Retina (tissue), 1 donor: ENCODE data around the gene LBX2.

Experiments
- DNase-seq: peaks from one replicate; pipeline ENCODE4 v3.0.0-alpha.2; 2016

The LBX2 gene

DNA sequence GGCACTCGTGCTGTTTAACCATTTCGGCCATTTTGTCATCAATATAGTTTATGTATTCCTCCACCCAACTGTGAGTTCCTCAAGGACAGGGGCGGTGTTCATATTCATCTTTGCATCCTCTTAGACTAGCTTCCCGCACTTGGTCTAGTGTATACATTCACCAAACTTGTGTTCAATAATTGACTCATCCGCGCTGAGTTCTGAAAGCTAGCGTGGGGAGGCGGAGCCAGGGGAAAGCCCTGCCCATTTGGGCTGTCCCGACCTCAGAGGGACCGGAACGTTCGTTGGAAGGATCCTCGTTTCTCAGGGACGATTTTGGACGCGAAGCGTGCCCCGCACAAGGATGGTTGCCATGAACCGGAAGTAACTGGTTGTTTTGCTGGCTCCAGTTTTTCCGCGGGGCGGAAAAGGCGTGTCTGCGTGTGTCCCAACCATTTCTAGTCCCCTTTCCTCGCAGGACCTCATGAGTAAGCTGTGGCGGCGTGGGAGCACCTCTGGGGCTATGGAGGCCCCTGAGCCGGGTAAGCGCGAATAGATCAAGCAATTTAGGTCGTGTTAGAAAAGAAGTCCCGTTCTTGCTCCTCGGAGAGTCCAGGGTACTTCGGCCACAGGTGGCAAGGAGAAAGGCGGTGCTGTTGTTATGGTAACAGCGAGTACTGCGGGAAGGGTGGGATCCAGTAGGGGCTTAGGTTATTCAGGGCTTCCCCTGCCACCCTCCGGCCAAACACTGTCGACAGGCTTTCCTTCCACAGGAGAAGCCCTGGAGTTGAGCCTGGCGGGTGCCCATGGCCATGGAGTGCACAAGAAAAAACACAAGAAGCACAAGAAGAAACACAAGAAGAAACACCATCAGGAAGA, 44.5 kb downstream of the LBX2 start, which contains the start of gene INO80B:
TSS of gene INO80B (plus strand) at position 434 of the 858 bp plus-strand sequence. CDS start at position 464, 30 bp downstream.
- peak; percentile 99 for DNase-seq

DNA sequence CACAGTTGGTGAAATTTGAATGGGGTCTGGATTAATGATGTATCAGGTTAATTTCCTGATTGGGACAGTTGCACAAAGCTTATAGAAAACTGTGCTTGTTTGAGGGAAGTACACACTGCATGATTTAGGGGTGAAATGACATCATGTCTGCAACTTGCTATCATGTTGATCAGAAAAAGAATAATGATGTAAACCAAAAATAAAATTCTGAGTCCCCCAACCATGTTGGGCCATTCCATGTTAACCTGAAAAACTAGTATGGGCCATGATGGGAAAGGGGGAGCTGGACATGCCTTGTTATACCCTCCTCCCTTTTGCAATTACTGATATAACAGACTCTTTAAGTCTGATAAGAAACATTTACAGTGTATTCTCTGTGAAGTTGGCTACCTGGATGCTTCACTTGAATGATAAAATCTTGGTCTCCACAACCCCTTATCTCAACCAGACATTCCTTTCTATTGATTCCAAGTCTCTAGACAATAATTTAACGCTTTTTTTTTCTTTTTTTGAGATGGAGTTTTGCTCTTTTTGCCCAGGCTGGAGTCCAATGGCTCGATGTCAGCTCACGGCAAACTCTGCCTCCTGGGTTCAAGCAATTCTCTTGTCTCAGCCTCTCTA, 48.7 kb downstream of the LBX2 start:
- DNase-seq: no peak

DNA sequence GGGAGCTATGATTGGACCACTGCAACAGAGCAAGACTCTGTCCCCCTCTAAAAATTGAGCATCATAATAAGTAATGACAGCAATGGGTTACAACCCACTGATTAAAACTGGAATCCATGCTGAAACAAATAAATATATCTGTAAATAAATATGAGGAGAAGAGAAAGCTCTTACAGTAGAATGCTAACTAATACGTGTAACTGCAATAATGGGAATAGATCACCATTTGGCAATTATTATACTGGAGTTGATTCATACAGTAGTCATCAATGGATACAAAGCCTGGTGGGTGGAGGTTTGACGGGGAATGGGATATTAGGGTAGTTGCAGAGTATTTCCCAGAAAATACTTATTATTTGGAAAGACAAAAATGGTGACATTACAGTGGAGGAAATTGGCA, 50.6 kb downstream of the LBX2 start:
- no peak for DNase-seq
